ENCODE results near the gene CNR2. TPM values are rescaled to one million over a fixed set of nuclear protein-coding genes. Genes with fewer than 3 reads are reported as not detected.

The CNR2 gene
- total and polyA plus RNA-seq, 2 experiments from 2014 or later: not detected

GRCh38 chr1:23864801-23865542, 48.2 kb downstream of the CNR2 start:
- DNase-seq (ENCODE audit: low spot score) (no peak), ATAC-seq (no peak)
- no peak overlapping the region for H3K27ac Mint-ChIP-seq
- no peaks in the 10 kb centered on the region; the same call in 2 of the 3 replicates for H3K9me3 Mint-ChIP-seq
- Histone ChIP-seq H3K9me2 (ENCODE audit: insufficient read depth) (no peaks in the 10 kb centered on the region), H3K79me2 (replicated peaks; ENCODE audit: insufficient read depth) (no peaks in the 10 kb centered on the region), H3K27me3 (ENCODE audit: insufficient read depth) (peaks cover 25% of the 10 kb centered on the region), H4K20me1 (replicated peaks; ENCODE audit: insufficient read depth) (no peaks in the 10 kb centered on the region), H3K36me3 (ENCODE audit: insufficient read depth) (no peaks in the 10 kb centered on the region), H2AFZ (no peak overlapping the region), H3K27ac (ENCODE audit: low read depth) (no peak overlapping the region), H3K4me1 (ENCODE audit: insufficient read depth) (peaks cover 3% of the 10 kb centered on the region; the same call in 1 of the 2 replicates), H3K4me2 (no peak overlapping the region), H3F3A (replicated peaks; ENCODE audit: low read depth) (no peaks in the 10 kb centered on the region), H3K4me3 (no peak overlapping the region)
- no peak overlapping the region for H3K4me3 Mint-ChIP-seq
- H3K36me3 Mint-ChIP-seq (ENCODE audit: low read depth): no peaks in the 10 kb centered on the region
- TF ChIP-seq NANOG (IDR thresholded peaks at IDR 0.05; ENCODE audit: borderline replicate concordance): no peak
- no peak for TF ChIP-seq EZH2phosphoT487 (IDR thresholded peaks at IDR 0.05; ENCODE audit: unreplicated experiment)
- TF ChIP-seq CREB1 (CRISPR knock-in tag; IDR thresholded peaks at IDR 0.05; ENCODE audit: low read depth): no peak
- TF ChIP-seq ETS1 (IDR thresholded peaks at IDR 0.05): no peak
- no peak for TF ChIP-seq ZNF331 (CRISPR knock-in tag; IDR thresholded peaks at IDR 0.05; ENCODE audit: low read depth)
- TF ChIP-seq ZNF462 (CRISPR knock-in tag; IDR thresholded peaks at IDR 0.05): no peak
- TF ChIP-seq STAT1 (IDR thresholded peaks at IDR 0.05; ENCODE audit: unreplicated experiment): no peak
- TF ChIP-seq CTCF (conservative IDR thresholded peaks at IDR 0.05; ENCODE audit: low read depth in 2 of 2): no peak
- TF ChIP-seq POLR2AphosphoS5 (IDR thresholded peaks at IDR 0.05; ENCODE audit: low read depth): no peak
- H3K27me3 Mint-ChIP-seq (ENCODE audit: insufficient read depth, low read depth, poor library complexity): peaks cover 26% of the 10 kb centered on the region
- no peaks in the 10 kb centered on the region for H3K4me1 Mint-ChIP-seq

Data from GM23338 (cell line).